HG02885 (cell line): ENCODE data around the gene PCED1B.
"Not testable (repeated sequence)": the region's sequence is repeated elsewhere in the genome, so short reads cannot be mapped to it uniquely, and the experiment has no call there.

ENCODE experiments used
- ATAC-seq: cut with Tn5 transposase; IDR thresholded peaks from one replicate; pipeline ENCODE4 v1.9.1; 2021; ENCODE audit warnings: mild to moderate bottlenecking; ENCODE audit not compliant: unreplicated experiment, poor library complexity

PCED1B gene

DNA sequence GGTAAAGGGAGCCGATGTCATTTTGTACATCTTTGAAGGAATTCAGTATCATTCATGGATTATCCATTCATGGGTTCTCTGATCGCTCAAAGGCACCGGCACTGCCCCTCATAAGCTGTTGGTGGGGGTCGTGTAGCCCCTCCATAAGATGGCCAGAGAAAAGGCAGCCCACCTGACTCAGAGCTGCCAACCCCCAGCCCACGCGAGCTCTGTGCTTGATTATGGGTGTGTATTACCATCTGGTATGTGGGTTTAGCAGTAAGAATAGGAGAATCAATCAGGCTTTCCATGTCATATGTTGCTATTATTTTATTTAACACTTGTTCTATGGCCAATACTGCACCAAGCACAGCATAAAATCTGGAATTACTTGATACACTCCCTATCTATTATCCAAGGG is 32.4 kb downstream of the PCED1B start:
- ATAC-seq: no peak

DNA sequence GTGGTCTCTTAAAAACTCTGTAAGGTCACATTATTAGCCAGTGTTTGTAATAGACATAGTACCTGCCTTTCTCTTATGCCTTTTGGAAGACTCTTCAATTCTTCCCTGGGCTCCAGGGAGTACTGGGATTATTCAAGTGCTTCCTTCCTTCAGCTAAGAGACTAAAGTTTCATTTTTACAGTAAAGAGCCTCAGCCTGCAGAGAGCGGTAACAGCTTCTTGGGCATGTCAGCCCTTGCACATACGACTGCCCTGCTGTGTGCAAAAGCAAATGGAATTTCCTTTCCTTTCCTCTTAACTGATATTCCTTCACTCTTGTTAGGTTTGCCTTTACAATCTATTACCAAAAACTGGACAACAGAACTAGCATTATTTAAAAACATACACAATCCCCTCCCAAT is 33.3 kb downstream of the PCED1B start:
- ATAC-seq: no peak

DNA sequence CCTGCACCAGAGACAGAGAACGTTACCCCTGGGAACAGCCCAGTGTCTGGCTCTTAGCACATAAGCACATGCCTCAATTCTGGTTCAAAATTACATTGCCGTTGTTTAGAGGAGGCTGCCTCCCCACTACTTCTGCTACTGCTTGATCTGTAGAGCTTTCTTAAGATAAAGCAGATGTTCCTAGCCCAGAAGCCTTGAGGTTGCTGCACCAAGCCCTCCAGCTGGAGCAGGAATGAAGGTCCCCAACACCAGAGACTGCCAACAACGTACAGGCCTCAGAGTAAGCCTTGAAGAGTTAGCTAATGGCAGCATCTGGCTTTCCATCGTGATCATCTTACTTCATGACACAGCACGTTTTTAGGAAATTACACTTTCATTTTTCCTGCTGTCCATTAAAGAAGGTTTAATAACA is 35.1 kb downstream of the PCED1B start:
- ATAC-seq: no peak

DNA sequence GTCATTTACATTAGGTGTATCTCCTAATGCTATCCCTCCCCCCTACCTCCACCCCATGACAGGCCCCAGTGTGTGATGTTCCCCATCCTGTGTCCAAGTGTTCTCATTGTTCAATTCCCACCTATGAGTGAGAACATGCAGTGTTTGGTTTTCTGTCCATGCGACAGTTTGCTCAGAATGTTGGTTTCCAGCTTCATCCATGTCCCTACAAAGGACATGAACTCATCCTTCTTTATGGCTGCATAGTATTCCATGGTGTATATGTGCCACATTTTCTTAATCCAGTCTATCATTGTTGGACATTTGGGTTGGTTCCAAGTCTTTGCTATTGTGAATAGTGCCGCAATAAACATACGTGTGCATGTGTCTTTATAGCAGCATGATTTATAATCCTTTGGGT is 37.9 kb downstream of the PCED1B start:
- not testable (repeated sequence) for ATAC-seq

DNA sequence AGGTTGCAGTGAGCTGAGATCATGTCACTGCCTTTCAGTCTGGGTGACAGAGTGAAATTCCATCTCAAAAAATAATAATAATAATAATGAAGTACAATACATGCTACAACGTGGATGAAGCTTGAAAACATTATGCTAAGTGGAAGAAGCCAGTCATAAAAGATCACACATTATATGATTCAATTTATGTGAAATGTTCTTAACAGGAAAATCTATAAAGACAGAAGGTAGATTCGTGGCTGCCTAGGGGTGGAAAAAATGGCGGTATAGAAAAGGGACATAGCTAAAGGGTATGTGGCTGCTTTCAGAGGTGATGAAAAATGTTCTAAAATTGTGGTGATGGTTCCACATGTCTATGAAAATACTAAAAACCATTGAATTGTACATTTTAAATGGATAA is 41.3 kb downstream of the PCED1B start:
- no peak for ATAC-seq

DNA sequence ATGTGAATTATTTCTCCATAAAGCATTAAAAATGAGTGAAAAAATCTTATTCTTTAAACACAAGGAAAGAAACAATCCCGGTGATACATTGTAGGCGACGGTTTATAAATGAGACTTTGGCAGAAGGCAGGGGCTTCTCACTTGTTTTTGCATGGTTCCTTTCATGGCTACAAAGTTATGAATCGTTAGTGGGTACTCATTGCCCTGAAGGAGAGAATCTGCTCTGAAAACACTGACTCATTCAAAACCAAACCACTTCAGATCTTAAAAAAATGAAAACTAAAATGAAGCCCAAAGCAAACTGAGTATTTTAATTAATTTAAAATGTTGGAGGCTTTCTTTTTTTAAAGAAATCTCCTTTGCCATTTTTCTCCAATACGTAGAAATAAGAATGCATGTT is 41.7 kb downstream of the PCED1B start:
- ATAC-seq: no peak

DNA sequence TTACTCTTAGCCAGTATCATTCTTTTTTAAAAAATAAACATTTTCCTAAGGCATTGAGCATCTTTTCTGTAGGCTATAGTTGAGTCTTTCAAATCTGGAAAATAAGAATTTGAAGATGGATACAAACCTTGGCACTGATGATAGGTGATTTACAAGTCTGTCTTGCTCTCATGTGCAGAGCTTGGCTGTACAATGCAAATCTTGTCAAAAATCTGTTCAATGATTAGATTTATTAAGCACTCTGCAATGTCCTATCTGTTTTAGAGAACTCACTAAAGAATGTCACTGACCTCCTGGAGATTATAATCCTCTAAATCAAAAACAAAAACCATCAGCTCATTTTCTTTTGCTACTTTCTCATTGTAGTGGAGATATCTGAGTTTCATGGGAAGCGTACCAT is 43.2 kb downstream of the PCED1B start:
- ATAC-seq: no peak

DNA sequence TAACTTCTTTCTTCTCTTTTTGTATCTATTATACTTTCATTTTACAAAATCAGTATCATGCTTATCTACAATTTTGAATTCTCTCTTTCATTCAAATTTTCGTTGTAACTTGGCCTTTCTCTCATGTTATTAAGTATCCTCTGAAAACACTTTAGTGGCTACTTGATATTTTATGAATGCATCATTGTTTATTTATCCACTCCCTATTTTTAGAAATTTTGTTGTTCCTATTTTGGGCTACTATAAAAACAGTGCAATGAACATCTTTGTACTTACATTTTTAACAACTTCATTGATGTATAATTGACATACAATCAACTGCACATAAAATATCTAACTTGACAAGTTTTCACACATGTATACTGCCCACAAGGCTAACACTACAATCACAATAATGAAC is 44.3 kb downstream of the PCED1B start:
- no peak for ATAC-seq

DNA sequence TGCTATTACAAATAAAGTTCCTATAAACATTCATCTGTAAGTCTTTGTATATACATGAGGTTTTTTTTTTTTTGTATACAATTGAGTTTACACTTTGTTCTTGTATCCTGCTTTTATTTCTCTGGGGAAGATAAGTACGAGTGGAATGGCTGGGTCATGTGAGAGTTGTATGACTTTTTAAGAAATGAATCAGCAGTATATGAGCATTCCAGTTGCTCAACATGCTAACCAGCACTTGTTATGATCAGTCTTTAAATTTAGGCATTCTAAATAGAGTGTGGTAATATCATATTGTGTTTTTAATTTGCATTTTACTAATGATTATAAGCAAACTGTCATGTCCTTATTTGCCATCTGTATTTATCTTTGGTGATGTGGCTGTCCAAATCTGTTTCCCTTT is 45.0 kb downstream of the PCED1B start:
- no peak for ATAC-seq

DNA sequence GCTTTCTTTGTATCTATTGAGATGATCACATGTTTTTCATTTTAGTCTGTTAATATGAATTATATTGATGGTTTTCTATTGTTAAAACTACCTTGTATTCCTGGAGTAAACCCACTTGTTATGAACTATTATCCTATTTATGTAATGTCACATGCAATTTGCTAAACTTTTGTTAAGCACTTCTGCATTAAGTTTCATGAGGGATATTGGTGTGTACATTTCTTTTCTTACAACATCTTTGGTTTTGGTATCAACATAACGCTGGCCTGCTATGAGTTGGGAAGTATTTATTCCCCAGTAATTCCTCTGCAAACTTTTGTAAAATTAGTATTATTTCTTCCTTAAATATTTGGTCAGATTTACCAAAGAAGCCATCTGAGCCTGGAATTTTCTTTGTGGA is 46.8 kb downstream of the PCED1B start:
- ATAC-seq: no peak

DNA sequence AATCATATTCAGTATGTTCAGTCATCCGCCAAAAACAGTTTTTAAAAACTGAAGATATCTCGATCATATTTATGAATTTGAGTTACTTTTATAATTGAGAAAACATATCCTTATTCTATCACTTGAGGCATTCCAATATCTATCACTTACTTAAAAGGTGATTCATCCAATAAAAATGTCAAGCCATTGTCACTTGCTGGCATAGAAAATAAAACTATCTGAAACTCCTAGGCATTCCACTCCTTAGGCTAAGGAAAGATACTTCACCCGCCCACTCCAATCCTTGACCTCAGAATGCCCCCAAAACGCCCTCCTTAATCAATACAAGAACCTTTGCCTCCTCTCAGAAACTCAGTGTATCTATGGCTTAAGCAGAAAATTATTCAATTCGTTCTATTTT is 51.6 kb downstream of the PCED1B start:
- ATAC-seq: no peak

DNA sequence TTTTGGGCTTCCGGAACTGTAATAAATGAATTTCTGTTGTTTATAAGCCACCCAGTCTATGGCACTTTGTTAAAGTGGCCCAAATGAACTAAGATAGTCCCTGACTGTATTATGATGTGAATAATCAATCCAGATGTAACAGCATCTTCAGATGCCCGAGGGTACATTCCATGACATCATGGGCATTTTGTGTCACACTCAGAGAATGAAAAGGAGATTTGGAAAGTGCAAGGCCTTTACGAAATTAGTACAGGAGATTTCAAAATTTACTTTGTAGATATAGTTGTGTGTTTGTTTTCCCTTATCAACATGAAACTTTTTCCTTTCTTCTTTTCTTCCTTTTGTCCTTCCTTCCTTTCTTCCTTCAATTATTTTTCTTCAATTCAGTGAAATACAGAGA is 54.6 kb downstream of the PCED1B start:
- no peak for ATAC-seq

DNA sequence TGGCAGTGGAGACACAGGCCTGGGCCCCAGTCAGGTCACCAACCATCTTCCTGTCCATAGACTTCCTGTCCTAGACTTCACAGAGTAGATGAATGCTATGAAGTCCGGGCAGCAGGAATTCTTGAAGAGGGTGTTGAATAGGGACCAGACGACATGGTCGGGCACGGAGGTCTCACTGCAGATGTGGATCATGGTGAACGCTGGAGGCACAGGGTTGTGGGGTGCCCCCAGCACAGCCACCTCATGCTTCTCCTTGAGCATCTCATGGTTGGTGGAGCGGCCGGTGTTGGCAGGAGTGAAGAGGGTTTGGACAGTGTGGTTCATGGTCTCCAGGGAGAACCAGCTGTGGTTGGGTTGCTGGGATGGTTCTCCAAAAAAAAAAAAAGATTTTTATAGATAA is 56.2 kb downstream of the PCED1B start:
- ATAC-seq: no peak

DNA sequence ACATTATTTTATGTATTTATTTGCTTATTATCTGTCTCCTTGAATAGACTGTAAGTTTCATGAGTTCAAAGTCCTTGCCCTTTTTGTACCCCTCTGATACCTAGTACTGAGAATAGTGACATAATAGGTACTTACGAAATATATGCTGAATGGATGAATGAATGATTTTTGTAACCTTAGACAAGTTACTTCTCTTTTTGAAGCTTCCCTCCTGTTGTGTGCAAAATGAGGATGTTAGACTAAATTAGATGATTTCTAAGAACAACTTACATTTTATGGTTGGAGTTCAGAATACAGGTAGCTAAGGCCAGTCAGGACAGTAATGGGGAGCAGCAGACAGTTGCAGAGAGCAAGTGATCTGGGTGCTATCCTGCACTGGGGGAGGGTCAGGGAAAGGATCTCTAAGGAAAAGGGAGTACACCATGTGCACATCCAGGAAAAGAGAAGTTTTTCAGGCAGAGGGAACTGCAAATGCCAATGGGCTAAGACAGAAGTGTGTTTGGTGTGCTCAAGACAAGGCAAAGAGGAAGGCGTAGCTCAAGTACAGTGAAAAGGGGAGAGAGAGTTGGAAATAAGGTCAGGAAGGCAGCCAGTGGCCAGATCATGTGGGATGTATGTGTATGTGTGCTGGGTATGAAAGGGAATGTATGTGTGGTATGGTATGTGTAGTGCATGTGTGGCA is 59.7 kb downstream of the PCED1B start:
- no peak for ATAC-seq

DNA sequence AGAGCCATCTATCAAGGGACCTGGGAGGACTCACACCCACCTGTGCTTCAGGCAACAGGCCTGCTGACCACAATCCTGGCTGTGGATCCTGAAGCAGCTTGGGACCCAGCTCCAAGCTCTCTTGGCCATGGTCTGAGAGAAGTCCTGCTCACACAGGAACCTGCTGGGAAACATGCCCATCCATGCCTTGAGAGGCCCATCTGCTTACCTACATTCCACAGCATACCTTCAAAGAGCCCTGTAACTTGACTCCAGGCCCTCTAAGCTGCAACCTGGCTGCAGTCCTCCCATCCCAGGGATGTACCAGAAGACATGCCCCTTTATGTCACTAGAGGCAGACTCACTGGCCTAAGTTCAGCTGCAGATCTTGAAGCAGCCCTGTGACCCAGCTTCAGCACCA is 62.0 kb downstream of the PCED1B start:
- no peak for ATAC-seq

DNA sequence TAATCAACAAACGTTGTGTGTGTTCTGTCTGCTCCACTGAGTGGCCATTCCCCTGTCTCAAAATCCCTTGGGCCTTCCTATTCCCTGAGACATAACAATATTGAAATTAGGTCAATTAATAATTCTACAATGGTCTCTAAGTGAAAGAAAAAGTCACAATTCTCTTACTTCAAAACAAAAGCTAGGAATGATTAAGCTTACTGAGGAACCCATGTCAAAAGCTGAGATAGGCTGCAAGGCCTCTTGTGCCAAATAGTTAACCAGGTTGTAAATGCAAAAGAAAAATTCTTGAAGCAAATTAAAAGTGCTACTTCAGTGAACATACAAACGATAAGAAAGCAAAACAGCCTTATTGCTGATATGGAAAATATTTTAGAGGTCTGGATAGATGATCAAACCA is 65.3 kb downstream of the PCED1B start:
- no peak for ATAC-seq

DNA sequence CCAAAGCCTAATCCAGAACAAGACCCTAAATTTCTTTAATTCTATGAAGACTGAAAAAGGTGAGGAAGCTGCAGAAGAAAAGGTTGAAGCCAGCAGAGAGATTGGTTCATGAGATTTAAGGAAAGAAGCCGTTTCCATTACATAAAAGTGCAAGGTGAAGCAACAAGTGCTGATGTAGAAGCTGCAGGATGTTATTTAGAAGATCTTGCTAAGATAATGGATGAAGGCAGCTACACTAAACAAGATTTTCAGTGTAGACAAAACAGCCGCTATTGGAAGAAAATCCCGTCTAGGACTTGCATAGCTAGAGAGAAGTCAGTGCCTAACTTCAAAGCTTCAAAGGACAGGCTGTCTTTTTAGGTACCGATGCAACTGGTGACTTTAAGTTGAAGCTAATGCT is 65.8 kb downstream of the PCED1B start:
- no peak for ATAC-seq

DNA sequence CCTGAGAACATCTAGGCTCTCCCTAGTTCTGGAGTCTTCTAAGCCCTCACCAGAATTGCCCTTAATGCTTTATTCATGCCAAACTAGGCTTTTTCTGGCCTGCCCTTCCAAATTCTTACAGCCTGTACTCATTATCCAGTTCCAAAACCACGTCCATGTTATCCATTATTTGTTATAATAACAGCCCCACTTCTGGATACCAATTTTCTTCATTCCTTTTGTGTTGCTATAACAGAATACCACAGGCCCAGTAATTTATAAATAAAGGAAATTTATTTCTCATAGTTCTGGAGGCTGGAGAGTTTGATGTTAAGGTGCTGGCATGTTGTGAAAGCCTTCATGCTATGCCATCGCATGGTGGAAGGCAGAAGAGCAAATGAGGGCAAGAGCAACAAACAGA is 68.3 kb downstream of the PCED1B start:
- ATAC-seq: no peak

DNA sequence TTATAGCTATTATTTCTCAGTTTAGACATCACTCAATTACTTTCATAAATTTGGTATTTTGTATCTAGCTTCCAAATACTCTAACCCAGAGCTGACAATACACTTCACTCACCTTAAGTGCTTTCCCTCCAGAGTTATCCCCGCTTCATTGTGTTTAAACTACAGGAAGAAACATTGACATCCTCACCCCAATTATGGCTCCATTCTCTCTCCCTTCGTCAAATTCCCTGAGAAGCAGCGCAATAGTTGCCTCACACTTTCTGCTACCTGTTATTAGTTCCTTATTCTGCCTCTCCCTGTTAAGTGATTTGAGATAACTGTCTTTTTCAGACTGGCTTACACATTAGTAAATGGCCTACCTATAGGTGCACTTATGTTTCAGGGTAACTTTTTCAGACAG is 69.7 kb downstream of the PCED1B start:
- ATAC-seq: no peak

DNA sequence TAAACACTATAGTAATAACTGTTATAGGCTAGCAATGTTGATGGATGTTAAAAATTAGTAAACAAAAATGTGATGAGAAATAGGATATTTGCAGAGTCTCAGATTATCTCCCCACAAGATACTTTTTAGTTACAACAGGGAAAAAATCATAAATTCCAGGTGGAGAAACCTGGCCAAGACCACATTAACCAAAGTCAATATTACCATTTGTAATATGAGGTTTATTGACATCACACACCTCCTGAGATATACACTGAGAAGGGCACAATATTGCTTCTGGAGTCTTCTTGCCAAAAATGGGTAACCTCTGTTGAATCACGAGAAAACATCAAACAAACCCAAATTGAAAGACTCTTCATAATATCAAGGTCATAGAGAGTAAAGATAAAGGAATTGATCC is 72.7 kb downstream of the PCED1B start:
- ATAC-seq: no peak

DNA sequence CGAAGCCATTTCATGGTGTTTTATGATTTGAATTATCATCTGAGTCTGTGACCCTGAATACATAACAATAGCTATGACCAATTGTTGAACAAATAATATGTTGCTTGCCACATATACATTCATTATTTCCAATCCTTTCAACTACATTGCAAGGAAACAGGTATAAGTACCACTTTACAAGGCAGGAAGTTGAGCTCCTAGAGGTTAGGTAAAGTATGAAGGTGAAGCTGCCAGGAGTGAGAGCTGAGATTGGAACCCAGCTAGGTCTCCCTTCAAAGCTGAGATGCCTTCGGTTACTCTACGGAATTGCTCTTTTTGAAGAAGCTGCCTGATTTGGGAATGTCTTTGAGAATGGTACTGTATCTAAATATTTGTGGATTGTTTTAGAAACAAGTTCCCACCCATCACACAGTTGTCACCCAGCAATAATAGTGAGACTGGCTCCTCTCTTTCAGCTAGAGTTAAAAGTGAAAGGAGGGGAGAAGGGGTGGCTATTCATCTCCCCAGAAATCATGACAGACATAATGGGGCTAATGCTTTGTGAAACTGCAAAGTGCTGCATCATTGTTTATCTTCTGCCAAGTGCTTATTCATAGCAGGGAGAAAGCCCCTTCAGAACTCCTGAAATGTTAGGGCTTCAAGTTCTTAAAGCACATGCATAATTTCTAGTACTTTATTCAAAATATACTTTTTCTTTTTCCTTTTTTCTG is 76.2 kb downstream of the PCED1B start:
- ATAC-seq: no peak

DNA sequence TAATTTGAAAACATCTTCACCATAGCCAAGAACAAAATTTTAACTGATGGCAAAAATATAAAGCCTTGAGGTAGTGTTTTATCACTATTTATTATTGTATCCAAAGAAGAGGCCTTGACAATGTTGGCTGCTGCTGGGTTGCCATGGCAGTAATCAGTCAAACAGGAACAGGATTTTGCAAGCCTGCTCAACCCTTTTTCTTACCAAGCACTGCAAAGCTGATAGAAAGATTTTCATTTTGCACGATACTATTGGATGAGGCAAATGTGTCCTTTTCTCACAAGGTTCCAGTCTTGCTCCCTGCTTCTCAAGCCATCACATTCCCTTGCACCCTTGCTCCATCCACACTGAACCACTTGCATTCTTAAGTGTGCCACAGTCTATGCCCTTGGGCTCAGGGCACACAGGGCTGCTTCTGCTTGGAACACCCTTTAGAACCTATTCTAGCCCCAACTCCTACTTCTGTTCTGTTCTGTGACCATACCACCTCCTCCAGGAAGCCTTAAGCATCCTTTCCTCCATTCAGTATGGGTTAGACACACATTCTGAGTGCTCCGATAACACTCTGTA is 76.8 kb downstream of the PCED1B start:
- no peak for ATAC-seq
